ENCODE measurements around the gene LYPD3. TPM values are rescaled to one million over a fixed set of nuclear protein-coding genes. Genes with fewer than 3 reads are reported as not detected.

LYPD3 gene
- total and polyA plus RNA-seq, 2 donors (not counting 3 experiments of a cell fraction or from before 2014, with no cell fraction given) = 0.52 TPM; not detected in 1

DNA sequence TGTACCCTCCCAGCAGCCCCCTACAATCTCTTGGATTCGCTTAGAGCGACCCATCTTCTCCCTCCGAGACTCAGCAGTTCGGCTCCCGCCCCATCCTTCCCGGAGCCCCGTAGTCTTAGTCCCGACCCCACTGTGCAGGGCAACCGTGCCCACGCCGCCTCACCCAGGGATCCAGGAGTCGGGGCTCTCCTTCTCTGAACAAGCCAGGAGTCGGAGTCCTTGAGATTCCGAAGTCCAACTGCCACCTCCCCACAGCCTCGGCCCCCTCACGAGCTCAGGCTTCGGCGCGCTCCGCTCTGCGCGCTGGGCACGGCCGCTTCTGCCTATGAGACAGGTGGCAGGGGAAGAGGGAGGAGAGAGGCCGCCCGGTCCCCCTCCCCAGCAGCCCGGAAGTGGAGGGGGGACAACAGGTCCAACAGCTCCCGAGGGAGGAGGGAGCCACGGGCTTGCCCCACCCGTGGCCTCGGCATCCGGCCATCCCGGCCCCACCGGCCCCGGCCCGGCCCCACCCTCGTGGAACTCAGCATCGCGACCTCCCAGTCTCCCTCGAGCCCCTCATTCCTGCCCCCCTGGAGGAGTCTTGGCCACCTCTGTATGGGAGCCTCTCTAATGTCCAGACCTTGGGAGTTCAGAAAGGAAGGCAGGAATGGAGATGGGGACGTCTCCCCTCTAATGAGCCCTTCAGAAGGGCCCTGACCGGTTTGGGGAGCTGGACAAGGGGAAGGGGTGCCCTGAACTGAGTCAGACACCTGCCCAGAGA is 39.2 kb upstream of the LYPD3 start, which contains the start of gene PHLDB3:
Gene PHLDB3 (minus strand): TSS at position 321 of the 760 bp plus-strand sequence. CDS start 628 bp downstream, outside the sequence.
- H3K79me2 ChIP-seq (ENCODE audit: control insufficient read depth, insufficient read depth, low read length) = no peaks in the 10 kb centered on the region
- peak within 1 kb of the TSS; percentile 83 for H3K4me2 ChIP-seq (ENCODE audit: insufficient read depth, low read length)
- no peaks in the 10 kb centered on the region for H3K9me1 ChIP-seq (replicated peaks; ENCODE audit: control insufficient read depth, extremely low read depth, insufficient read depth, low read length)
- peaks cover 0 to 6% of the 10 kb centered on the region in 2 experiments for H3K36me3 ChIP-seq (ENCODE audit: control insufficient read depth in 2 of 2, extremely low read depth in 1 of 2, insufficient read depth in 2 of 2, low read length in 2 of 2)
- H3K4me1 ChIP-seq (ENCODE audit: control insufficient read depth, extremely low read depth, insufficient read depth, low read length) = peaks cover 11% of the 10 kb centered on the region
- ChIA-PET POLR2A (no interaction called here), CTCF (interaction anchor here (0.7 to 3.0 kb wide), 12 partner anchors 15 to 1064 kb away, joined by 3 to 47 read pairs (median 4); partner anchors contain the start of genes ETHE1 and ZNF575)
- H3K9ac ChIP-seq (replicated peaks; ENCODE audit: extremely low read depth, insufficient read depth, low read length) = peak within 1 kb of the TSS; percentile 32
- TF ChIP-seq POLR2A (IDR thresholded peaks at IDR 0.05; ENCODE audit: low read depth, low read length) (no peak), EZH2 (IDR thresholded peaks at IDR 0.05; ENCODE audit: borderline replicate concordance, low read depth, low read length, severe bottlenecking) (no peak), JUN (IDR thresholded peaks at IDR 0.05; ENCODE audit: borderline replicate concordance, insufficient read depth, insufficient read length, low read depth) (no peak), FOS (IDR thresholded peaks at IDR 0.05; ENCODE audit: borderline replicate concordance, insufficient read depth, low read length) (no peak), POLR2AphosphoS5 (IDR thresholded peaks at IDR 0.05; ENCODE audit: insufficient read depth, low read depth, low read length) (no peak), MYC (IDR thresholded peaks at IDR 0.05; ENCODE audit: low read depth, low read length) (no peak), GATA2 (IDR thresholded peaks at IDR 0.05; ENCODE audit: insufficient read depth, insufficient read length, low read depth, low read length) (no peak)
- TF ChIP-seq, protein P1, sequence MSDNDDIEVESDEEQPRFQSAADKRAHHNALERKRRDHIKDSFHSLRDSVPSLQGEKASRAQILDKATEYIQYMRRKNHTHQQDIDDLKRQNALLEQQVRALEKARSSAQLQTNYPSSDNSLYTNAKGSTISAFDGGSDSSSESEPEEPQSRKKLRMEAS (IDR thresholded peaks at IDR 0.05; ENCODE audit: insufficient read depth, insufficient read length) = no peak
- TF ChIP-seq, protein P2, sequence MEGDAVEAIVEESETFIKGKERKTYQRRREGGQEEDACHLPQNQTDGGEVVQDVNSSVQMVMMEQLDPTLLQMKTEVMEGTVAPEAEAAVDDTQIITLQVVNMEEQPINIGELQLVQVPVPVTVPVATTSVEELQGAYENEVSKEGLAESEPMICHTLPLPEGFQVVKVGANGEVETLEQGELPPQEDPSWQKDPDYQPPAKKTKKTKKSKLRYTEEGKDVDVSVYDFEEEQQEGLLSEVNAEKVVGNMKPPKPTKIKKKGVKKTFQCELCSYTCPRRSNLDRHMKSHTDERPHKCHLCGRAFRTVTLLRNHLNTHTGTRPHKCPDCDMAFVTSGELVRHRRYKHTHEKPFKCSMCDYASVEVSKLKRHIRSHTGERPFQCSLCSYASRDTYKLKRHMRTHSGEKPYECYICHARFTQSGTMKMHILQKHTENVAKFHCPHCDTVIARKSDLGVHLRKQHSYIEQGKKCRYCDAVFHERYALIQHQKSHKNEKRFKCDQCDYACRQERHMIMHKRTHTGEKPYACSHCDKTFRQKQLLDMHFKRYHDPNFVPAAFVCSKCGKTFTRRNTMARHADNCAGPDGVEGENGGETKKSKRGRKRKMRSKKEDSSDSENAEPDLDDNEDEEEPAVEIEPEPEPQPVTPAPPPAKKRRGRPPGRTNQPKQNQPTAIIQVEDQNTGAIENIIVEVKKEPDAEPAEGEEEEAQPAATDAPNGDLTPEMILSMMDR (IDR thresholded peaks at IDR 0.05; ENCODE audit: extremely low read depth in 1 of 2, insufficient read depth in 1 of 2, low read depth in 1 of 2, low read length in 2 of 2) = no peak
- dilution Hi-C loops (cut with MboI; ENCODE audit: extremely low pct_ligation_motif_present, low sequenced_read_pairs) (no loop called here), intact Hi-C loops (cut with micrococcal nuclease) (loop anchor here (1.0 to 2.0 kb wide), 4 partner anchors 22 to 57 kb away; partner anchors contain the start of gene ETHE1)
- peak within 1 kb of the TSS; percentile 42 to 66 (median 49) for H3K4me3 ChIP-seq (replicated peaks in 1 of 3; ENCODE audit: insufficient read depth in 1 of 3, low read depth in 1 of 3, low read length in 3 of 3)
- DNase-seq (ENCODE audit: low read depth, low spot score) = peak; percentile 6
- H3K27me3 ChIP-seq (ENCODE audit: control insufficient read depth in 2 of 2, insufficient read depth in 2 of 2, low read length in 2 of 2) = no peaks in the 10 kb centered on the region
- H2AFZ ChIP-seq (ENCODE audit: low read depth, low read length) = peak within 1 kb of the TSS; percentile 94
- no peak for FAIRE-seq
- H3K27ac ChIP-seq (ENCODE audit: insufficient read depth, low read depth, low read length) = peak within 1 kb of the TSS; percentile 31
- no peaks in the 10 kb centered on the region for H4K20me1 ChIP-seq (replicated peaks; ENCODE audit: control insufficient read depth, extremely low read depth, insufficient read depth, low read length)
- no peaks in the 10 kb centered on the region for H3K9me3 ChIP-seq (replicated peaks; ENCODE audit: control insufficient read depth, insufficient read depth, low read length)
- BruUV-seq (replicated peaks) = no TSS peak

All from endothelial cell of umbilical vein (primary cell).